ENCODE data around the gene ADAMTS12. TPM values are rescaled to one million over a fixed set of nuclear protein-coding genes. Genes with fewer than 3 reads are reported as not detected.

Gene ADAMTS12
- total and polyA plus RNA-seq, 3 experiments from 2014 or later = not detected

- H3K4me3 Mint-ChIP-seq = no peak overlapping the region
- CTCF ChIA-PET = no interaction called here
- H3K27ac ChIP-seq (ENCODE audit: low read depth, low read length) = no peak overlapping the region
- no peaks in the 10 kb centered on the region for H3K4me1 Mint-ChIP-seq
- no peaks in the 10 kb centered on the region for H3K9me3 ChIP-seq (ENCODE audit: low read length)
- H3K27me3 ChIP-seq (ENCODE audit: insufficient read depth, low read length, poor library complexity, severe bottlenecking) = no peaks in the 10 kb centered on the region
- no peaks in the 10 kb centered on the region for H3K36me3 ChIP-seq (ENCODE audit: insufficient read depth, low read length)
- no peak for DNase-seq
- no peak overlapping the region for H3K4me3 ChIP-seq (ENCODE audit: low read length)
- H3K4me1 ChIP-seq (ENCODE audit: insufficient read depth, low read length) = no peaks in the 10 kb centered on the region
- POLR2A ChIA-PET = no interaction called here
- H3K36me3 Mint-ChIP-seq = no peaks in the 10 kb centered on the region
- H3K27ac Mint-ChIP-seq = no peak overlapping the region
- H3K9me3 Mint-ChIP-seq = no peaks in the 10 kb centered on the region
- peaks cover 5 to 6% of the 10 kb centered on the region in 2 donors for H3K27me3 Mint-ChIP-seq
Observed at GRCh38 chr5:33688066-33688465, 203.7 kb downstream of the ADAMTS12 start.

DNA sequence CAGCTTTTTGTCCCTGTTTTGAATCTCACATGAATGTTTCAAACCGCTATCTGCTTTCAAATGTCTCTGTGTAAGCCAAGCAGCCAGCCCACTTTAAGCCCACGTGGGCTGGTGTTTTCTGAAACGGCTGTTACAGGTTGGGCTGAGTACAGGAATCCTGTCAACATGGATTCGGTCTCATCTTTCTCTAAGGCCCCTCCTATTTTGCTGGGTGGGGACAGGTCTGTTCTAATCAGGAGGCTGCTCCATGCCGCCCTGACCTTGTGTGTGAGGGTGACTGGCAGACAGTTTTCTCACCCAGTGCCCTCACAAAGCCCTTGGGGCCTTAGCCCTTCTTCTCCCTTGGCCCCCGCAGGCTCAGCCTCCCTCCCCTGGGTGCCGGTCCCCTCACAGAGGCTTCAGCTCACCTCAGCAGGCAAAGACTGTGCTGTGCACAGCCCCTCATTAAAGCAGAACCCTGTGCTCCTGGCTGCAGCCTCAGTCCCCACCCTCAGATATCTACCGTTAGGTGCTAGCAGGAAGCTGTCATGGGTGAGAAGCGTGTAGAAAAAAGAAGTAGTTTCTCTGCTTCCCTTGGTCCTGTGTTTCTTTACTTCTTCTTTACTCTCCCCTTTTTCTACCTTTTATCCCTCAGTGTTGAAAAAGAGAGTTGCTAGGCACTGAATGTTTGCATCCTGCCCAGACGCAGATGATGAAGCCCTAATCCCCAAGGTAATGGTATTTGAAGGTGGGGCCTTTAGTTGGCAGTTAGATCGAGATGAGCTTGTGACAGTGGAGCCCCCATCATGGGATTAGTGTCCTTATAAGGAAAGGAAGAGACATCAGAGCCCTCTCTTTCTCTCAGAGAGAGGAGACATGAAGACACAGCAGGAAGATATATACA lies 205.7 kb downstream of the ADAMTS12 start:
- H3K27ac ChIP-seq (ENCODE audit: low read depth, low read length) = no peak overlapping the region
- peaks cover 2 to 5% of the 10 kb centered on the region in 2 donors for H3K27me3 Mint-ChIP-seq
- H3K9me3 ChIP-seq (ENCODE audit: low read length) = no peaks in the 10 kb centered on the region
- ChIA-PET POLR2A (no interaction called here), CTCF (no interaction called here)
- H3K4me3 Mint-ChIP-seq = no peak overlapping the region
- no peaks in the 10 kb centered on the region for H3K4me1 ChIP-seq (ENCODE audit: insufficient read depth, low read length)
- H3K4me3 ChIP-seq (ENCODE audit: low read length) = no peak overlapping the region
- no peak for DNase-seq
- H3K36me3 ChIP-seq (ENCODE audit: insufficient read depth, low read length) = no peaks in the 10 kb centered on the region
- no peaks in the 10 kb centered on the region for H3K9me3 Mint-ChIP-seq
- H3K4me1 Mint-ChIP-seq = no peaks in the 10 kb centered on the region
- no peaks in the 10 kb centered on the region for H3K27me3 ChIP-seq (ENCODE audit: insufficient read depth, low read length, poor library complexity, severe bottlenecking)
- no peaks in the 10 kb centered on the region for H3K36me3 Mint-ChIP-seq
- H3K27ac Mint-ChIP-seq = no peak overlapping the region

DNA sequence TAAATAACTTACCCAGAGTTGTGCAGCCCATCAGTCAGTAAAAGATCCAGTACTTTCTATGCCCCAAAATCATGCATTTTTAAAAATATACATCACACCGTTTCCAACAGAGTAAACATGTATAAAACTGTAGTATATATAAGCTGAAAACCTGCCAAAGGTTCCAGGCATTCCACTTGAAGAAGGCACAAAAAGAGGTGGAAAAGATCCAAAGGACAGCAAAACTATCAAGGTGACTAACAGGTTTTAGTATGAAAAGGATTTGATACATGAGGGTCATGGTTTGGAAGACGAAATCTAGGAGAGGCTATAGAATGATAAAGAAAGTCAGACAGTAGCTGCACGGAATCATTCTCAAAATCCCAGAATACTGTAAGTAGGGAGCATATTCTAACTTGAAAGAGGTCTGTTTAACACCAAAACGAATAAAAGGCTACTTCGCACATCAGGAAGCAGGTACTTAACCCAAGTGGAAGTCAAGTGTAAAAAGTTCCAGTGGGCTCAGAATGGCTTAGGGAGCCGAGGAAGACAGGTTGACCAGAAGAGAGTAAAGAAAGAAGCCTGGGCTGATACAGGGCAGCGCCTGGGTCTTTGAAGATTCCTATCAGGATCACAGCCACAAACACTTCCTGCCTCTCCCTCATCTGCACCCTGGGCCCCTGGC lies 207.2 kb downstream of the ADAMTS12 start:
- ChIA-PET CTCF (no interaction called here), POLR2A (no interaction called here)
- no peaks in the 10 kb centered on the region for H3K9me3 Mint-ChIP-seq
- H3K4me3 ChIP-seq (ENCODE audit: low read length) = no peak overlapping the region
- no peaks in the 10 kb centered on the region for H3K9me3 ChIP-seq (ENCODE audit: low read length)
- no peak overlapping the region for H3K27ac ChIP-seq (ENCODE audit: low read depth, low read length)
- H3K4me3 Mint-ChIP-seq = no peak overlapping the region
- no peaks in the 10 kb centered on the region for H3K4me1 ChIP-seq (ENCODE audit: insufficient read depth, low read length)
- H3K36me3 Mint-ChIP-seq = no peaks in the 10 kb centered on the region
- H3K27ac Mint-ChIP-seq = no peak overlapping the region
- DNase-seq = no peak
- H3K36me3 ChIP-seq (ENCODE audit: insufficient read depth, low read length) = no peaks in the 10 kb centered on the region
- no peaks in the 10 kb centered on the region for H3K27me3 ChIP-seq (ENCODE audit: insufficient read depth, low read length, poor library complexity, severe bottlenecking)
- no peaks in the 10 kb centered on the region for H3K4me1 Mint-ChIP-seq
- H3K27me3 Mint-ChIP-seq = peaks cover 0 to 2% of the 10 kb centered on the region in 2 donors

DNA sequence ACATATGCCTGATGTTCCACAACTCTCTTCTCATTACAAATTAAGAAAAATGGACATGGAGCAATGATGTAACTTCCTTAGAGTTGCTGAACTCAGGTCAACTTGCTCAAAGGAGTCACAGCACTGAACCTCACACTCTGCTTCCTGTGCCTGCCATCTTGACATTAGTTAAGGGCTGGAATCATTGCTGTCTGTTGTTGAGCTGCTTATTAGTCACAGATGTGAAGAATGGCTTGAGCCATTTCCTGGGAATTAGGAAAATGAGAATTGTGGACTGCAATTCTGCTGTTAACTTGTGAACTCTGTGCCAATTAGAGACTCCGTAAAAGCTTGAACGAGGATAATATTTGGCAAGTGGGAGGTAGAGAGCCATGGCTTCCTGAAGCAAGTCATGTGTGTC lies 212.0 kb downstream of the ADAMTS12 start:
- H3K36me3 ChIP-seq (ENCODE audit: insufficient read depth, low read length) = no peaks in the 10 kb centered on the region
- H3K27me3 ChIP-seq (ENCODE audit: insufficient read depth, low read length, poor library complexity, severe bottlenecking) = no peaks in the 10 kb centered on the region
- no peaks in the 10 kb centered on the region for H3K36me3 Mint-ChIP-seq
- no peaks in the 10 kb centered on the region for H3K4me1 ChIP-seq (ENCODE audit: insufficient read depth, low read length)
- H3K4me3 ChIP-seq (ENCODE audit: low read length) = no peak overlapping the region
- peaks cover 0 to 2% (median 0%) of the 10 kb centered on the region in 5 donors for H3K9me3 Mint-ChIP-seq
- no peaks in the 10 kb centered on the region for H3K9me3 ChIP-seq (ENCODE audit: low read length)
- H3K27ac Mint-ChIP-seq = no peak overlapping the region
- POLR2A ChIA-PET = no interaction called here
- H3K4me1 Mint-ChIP-seq = no peaks in the 10 kb centered on the region
- CTCF ChIA-PET = no interaction called here
- no peak overlapping the region for H3K27ac ChIP-seq (ENCODE audit: low read depth, low read length)
- no peaks in the 10 kb centered on the region for H3K27me3 Mint-ChIP-seq
- no peak for DNase-seq
- no peak overlapping the region for H3K4me3 Mint-ChIP-seq

GRCh38 chr5:33675958-33676464 lies 215.8 kb downstream of the ADAMTS12 start:
- Mint-ChIP-seq H3K4me1 (no peaks in the 10 kb centered on the region), H3K4me3 (no peak overlapping the region), H3K27me3 (no peaks in the 10 kb centered on the region), H3K36me3 (no peaks in the 10 kb centered on the region), H3K27ac (no peak overlapping the region), H3K9me3 (peaks cover 0 to 2% (median 0%) of the 10 kb centered on the region in 5 donors)
- Histone ChIP-seq H3K4me1 (ENCODE audit: insufficient read depth, low read length) (no peaks in the 10 kb centered on the region), H3K9me3 (ENCODE audit: low read length) (no peaks in the 10 kb centered on the region), H3K4me3 (ENCODE audit: low read length) (no peak overlapping the region), H3K27ac (ENCODE audit: low read depth, low read length) (no peak overlapping the region), H3K36me3 (ENCODE audit: insufficient read depth, low read length) (no peaks in the 10 kb centered on the region), H3K27me3 (ENCODE audit: insufficient read depth, low read length, poor library complexity, severe bottlenecking) (no peaks in the 10 kb centered on the region)
- ChIA-PET CTCF (no interaction called here), POLR2A (no interaction called here)
- no peak for DNase-seq

DNA sequence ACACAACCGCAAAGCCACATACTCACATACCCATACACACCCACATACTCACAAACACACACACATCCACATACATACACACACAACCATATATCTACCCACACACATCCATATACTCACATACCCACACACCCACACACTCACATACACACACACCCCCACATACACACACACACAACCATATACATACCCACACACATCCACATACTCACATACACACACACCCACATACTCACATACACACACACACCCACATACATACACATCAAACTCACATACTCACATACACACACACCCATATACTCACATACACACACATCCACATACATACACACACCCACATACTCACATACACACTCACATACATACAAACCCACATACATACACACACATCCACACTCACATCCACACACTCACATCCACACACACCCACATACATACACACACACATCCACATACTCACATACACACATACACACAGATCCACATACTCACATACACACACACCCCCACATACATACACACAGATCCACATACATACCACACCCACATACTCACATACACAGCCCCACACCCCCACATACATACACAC lies 220.0 kb downstream of the ADAMTS12 start:
- DNase-seq = no peak
- no peak overlapping the region for H3K4me3 Mint-ChIP-seq
- no peaks in the 10 kb centered on the region for H3K36me3 Mint-ChIP-seq
- ChIA-PET POLR2A (no interaction called here), CTCF (no interaction called here)
- no peaks in the 10 kb centered on the region for H3K27me3 ChIP-seq (ENCODE audit: insufficient read depth, low read length, poor library complexity, severe bottlenecking)
- H3K27me3 Mint-ChIP-seq = no peaks in the 10 kb centered on the region
- no peaks in the 10 kb centered on the region for H3K36me3 ChIP-seq (ENCODE audit: insufficient read depth, low read length)
- H3K4me1 Mint-ChIP-seq = no peaks in the 10 kb centered on the region
- no peaks in the 10 kb centered on the region for H3K9me3 ChIP-seq (ENCODE audit: low read length)
- no peak overlapping the region for H3K27ac Mint-ChIP-seq
- no peaks in the 10 kb centered on the region for H3K9me3 Mint-ChIP-seq
- H3K4me3 ChIP-seq (ENCODE audit: low read length) = no peak overlapping the region
- no peaks in the 10 kb centered on the region for H3K4me1 ChIP-seq (ENCODE audit: insufficient read depth, low read length)
- H3K27ac ChIP-seq (ENCODE audit: low read depth, low read length) = no peak overlapping the region

- Histone ChIP-seq H3K4me3 (ENCODE audit: low read length) (no peak overlapping the region), H3K27ac (ENCODE audit: low read depth, low read length) (no peak overlapping the region), H3K27me3 (ENCODE audit: insufficient read depth, low read length, poor library complexity, severe bottlenecking) (no peaks in the 10 kb centered on the region), H3K9me3 (ENCODE audit: low read length) (no peaks in the 10 kb centered on the region), H3K4me1 (ENCODE audit: insufficient read depth, low read length) (no peaks in the 10 kb centered on the region), H3K36me3 (ENCODE audit: insufficient read depth, low read length) (no peaks in the 10 kb centered on the region)
- POLR2A ChIA-PET = no interaction called here
- no peak for DNase-seq
- no peaks in the 10 kb centered on the region for H3K4me1 Mint-ChIP-seq
- no peak overlapping the region for H3K27ac Mint-ChIP-seq
- no peaks in the 10 kb centered on the region for H3K9me3 Mint-ChIP-seq
- H3K27me3 Mint-ChIP-seq = peaks cover 0 to 7% of the 10 kb centered on the region in 2 donors
- H3K4me3 Mint-ChIP-seq = no peak overlapping the region
- no peaks in the 10 kb centered on the region for H3K36me3 Mint-ChIP-seq
- CTCF ChIA-PET = no interaction called here
Observed at GRCh38 chr5:33662722-33663427, 228.9 kb downstream of the ADAMTS12 start.
